ENCODE data around the gene RFX8.

The RFX8 gene

DNA sequence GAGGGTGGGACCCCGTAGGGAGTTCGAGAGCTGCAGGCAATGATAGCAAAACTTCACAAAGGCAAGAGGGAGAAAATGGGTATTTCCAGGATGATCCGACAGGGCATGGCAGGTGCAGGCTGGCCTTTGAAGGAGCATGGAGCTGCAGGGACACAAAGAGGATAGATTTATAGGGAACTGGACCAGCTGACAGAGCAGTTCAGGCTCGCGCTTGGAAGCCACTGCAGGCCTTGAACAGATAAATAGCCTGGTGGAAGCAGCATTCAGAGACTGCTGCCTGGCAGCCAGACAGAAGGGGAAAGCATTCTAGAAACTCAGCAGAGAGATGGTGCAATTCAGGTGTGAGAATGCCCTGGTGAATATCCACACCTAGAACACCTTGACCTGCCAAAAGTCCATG, 58.3 kb downstream of the RFX8 start:
- H3K36me3 ChIP-seq (ENCODE audit: low read length), result no peaks in the 10 kb centered on the region
- H3K4me2 ChIP-seq (ENCODE audit: low read depth, low read length, poor library complexity, severe bottlenecking), result no peak overlapping the region
- no peaks in the 10 kb centered on the region for H3F3A ChIP-seq (ENCODE audit: insufficient read depth)
- no peaks in the 10 kb centered on the region for H4K20me1 ChIP-seq (ENCODE audit: low read depth, low read length)
- H3K79me2 ChIP-seq (ENCODE audit: insufficient read depth, low read length), result no peaks in the 10 kb centered on the region
- no peak overlapping the region for H3K27ac ChIP-seq (ENCODE audit: low read depth, low read length)
- no peak overlapping the region for H3K9ac ChIP-seq (ENCODE audit: low read length)
- no peak overlapping the region for H2AFZ ChIP-seq (ENCODE audit: low read depth, low read length, severe bottlenecking)
- TF ChIP-seq EZH2phosphoT487 (conservative IDR thresholded peaks at IDR 0.05; ENCODE audit: low read length), result no peak
- TF ChIP-seq, protein P1, sequence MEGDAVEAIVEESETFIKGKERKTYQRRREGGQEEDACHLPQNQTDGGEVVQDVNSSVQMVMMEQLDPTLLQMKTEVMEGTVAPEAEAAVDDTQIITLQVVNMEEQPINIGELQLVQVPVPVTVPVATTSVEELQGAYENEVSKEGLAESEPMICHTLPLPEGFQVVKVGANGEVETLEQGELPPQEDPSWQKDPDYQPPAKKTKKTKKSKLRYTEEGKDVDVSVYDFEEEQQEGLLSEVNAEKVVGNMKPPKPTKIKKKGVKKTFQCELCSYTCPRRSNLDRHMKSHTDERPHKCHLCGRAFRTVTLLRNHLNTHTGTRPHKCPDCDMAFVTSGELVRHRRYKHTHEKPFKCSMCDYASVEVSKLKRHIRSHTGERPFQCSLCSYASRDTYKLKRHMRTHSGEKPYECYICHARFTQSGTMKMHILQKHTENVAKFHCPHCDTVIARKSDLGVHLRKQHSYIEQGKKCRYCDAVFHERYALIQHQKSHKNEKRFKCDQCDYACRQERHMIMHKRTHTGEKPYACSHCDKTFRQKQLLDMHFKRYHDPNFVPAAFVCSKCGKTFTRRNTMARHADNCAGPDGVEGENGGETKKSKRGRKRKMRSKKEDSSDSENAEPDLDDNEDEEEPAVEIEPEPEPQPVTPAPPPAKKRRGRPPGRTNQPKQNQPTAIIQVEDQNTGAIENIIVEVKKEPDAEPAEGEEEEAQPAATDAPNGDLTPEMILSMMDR (IDR thresholded peaks at IDR 0.05; ENCODE audit: insufficient read depth, low read length, poor library complexity, severe bottlenecking), result no peak
- no peak overlapping the region for H3K4me3 ChIP-seq (ENCODE audit: insufficient read depth, low read length, poor library complexity, severe bottlenecking)
- no peaks in the 10 kb centered on the region for H3K9me2 ChIP-seq (replicated peaks; ENCODE audit: insufficient read depth, low read length)
- no peaks in the 10 kb centered on the region for H3K27me3 ChIP-seq (ENCODE audit: low read length)
- no peaks in the 10 kb centered on the region for H3K9me3 ChIP-seq (ENCODE audit: insufficient read depth, low read length)

DNA sequence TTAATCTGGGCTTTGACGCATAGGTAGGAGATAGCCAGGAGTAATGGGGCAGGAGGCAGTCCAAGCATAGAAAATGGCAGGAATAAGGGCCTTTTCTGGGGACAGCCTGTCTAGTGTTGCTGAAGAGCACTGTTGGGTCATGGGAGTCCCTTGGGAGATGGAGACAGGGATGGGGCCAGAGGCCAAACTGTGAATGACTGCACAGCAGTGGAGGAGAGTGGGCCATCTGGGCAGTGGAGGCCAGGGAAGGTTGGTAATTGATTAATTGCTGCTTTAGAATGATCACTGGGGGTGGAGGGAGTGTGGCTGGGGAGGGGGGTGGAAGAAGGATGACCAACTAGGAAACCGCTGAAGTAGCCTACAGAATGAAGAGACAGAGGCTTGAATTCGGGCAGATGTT, 59.0 kb downstream of the RFX8 start:
- Histone ChIP-seq H3K27me3 (ENCODE audit: low read length) (no peaks in the 10 kb centered on the region), H3K4me2 (ENCODE audit: low read depth, low read length, poor library complexity, severe bottlenecking) (no peak overlapping the region), H3K36me3 (ENCODE audit: low read length) (no peaks in the 10 kb centered on the region), H3F3A (ENCODE audit: insufficient read depth) (no peaks in the 10 kb centered on the region), H3K9me3 (ENCODE audit: insufficient read depth, low read length) (no peaks in the 10 kb centered on the region), H2AFZ (ENCODE audit: low read depth, low read length, severe bottlenecking) (no peak overlapping the region), H3K27ac (ENCODE audit: low read depth, low read length) (no peak overlapping the region), H3K4me3 (ENCODE audit: insufficient read depth, low read length, poor library complexity, severe bottlenecking) (no peak overlapping the region), H3K79me2 (ENCODE audit: insufficient read depth, low read length) (no peaks in the 10 kb centered on the region), H3K9me2 (replicated peaks; ENCODE audit: insufficient read depth, low read length) (no peaks in the 10 kb centered on the region), H4K20me1 (ENCODE audit: low read depth, low read length) (no peaks in the 10 kb centered on the region), H3K9ac (ENCODE audit: low read length) (no peak overlapping the region)
- no peak for TF ChIP-seq EZH2phosphoT487 (conservative IDR thresholded peaks at IDR 0.05; ENCODE audit: low read length)
- TF ChIP-seq, protein P1 (IDR thresholded peaks at IDR 0.05; ENCODE audit: insufficient read depth, low read length, poor library complexity, severe bottlenecking), result no peak

DNA sequence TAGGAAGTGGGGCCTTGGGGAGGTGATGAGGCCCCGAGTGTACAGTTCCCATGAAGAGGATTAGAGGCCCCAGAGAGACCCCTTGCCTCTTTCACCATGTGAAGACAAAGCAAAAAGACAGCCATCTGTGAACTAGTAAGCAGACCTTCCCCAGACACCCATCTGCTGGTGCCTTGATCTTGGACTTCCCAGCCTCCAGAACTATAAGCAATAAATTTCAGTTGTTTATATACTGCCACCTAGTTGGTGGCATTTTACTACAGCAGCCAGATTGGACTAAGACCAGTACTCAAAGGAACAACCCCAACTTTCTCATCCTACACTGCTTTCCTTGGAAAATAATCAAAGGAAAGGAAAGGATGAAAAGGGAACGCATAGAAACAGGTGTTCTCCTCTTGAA, 59.7 kb downstream of the RFX8 start:
- H3K27ac ChIP-seq (ENCODE audit: low read depth, low read length), result no peak overlapping the region
- no peaks in the 10 kb centered on the region for H3K9me2 ChIP-seq (replicated peaks; ENCODE audit: insufficient read depth, low read length)
- H3K9ac ChIP-seq (ENCODE audit: low read length), result no peak overlapping the region
- H3K4me2 ChIP-seq (ENCODE audit: low read depth, low read length, poor library complexity, severe bottlenecking), result no peak overlapping the region
- no peak for TF ChIP-seq EZH2phosphoT487 (conservative IDR thresholded peaks at IDR 0.05; ENCODE audit: low read length)
- TF ChIP-seq, protein P1 (IDR thresholded peaks at IDR 0.05; ENCODE audit: insufficient read depth, low read length, poor library complexity, severe bottlenecking), result no peak
- H3K9me3 ChIP-seq (ENCODE audit: insufficient read depth, low read length), result no peaks in the 10 kb centered on the region
- no peak overlapping the region for H3K4me3 ChIP-seq (ENCODE audit: insufficient read depth, low read length, poor library complexity, severe bottlenecking)
- no peaks in the 10 kb centered on the region for H3K27me3 ChIP-seq (ENCODE audit: low read length)
- no peak overlapping the region for H2AFZ ChIP-seq (ENCODE audit: low read depth, low read length, severe bottlenecking)
- H3K36me3 ChIP-seq (ENCODE audit: low read length), result no peaks in the 10 kb centered on the region
- no peaks in the 10 kb centered on the region for H4K20me1 ChIP-seq (ENCODE audit: low read depth, low read length)
- no peaks in the 10 kb centered on the region for H3K79me2 ChIP-seq (ENCODE audit: insufficient read depth, low read length)
- no peaks in the 10 kb centered on the region for H3F3A ChIP-seq (ENCODE audit: insufficient read depth)

Data from SU-DHL-6 (cell line).